ENCODE results near the gene VAMP8.

- TF ChIP-seq CTCF (conservative IDR thresholded peaks at IDR 0.05; ENCODE audit: low read length) (no peak), EZH2phosphoT487 (IDR thresholded peaks at IDR 0.05; ENCODE audit: borderline replicate concordance) (no peak)
These were observed 362 bp upstream of the VAMP8 start for GRCh38 chr2:85577063-85577385.
